Mucosa of gallbladder (tissue), 1 donor: Measurements from ENCODE around the gene PARP8. TPM values are rescaled to one million over a fixed set of nuclear protein-coding genes. Genes with fewer than 3 reads are reported as not detected.
"Not testable (repeated sequence)": the region's sequence is repeated elsewhere in the genome, so short reads cannot be mapped to it uniquely, and the experiment has no call there.

Experiments
- DNase-seq: peaks from one replicate; pipeline ENCODE4 v3.0.0-alpha.2; 2020; ENCODE audit warnings: low spot score
- total RNA-seq: library from RNA; stranded (reverse); gene quantifications from one replicate; pipeline ENCODE4 v1.2.1, GENCODE V29; 2021
- donor health status: DM: no; HTN: no; CAD: no.

PARP8 gene
- total RNA-seq, 1 donor from 2014 or later, result 78.4 TPM

GRCh38 chr5:50679554-50679953 lies 13.1 kb downstream of the PARP8 start:
- not testable (repeated sequence) for DNase-seq

- no peak for DNase-seq
These were observed 18.3 kb downstream of the PARP8 start for GRCh38 chr5:50684721-50685120.

- DNase-seq, result no peak
These were observed 21.1 kb downstream of the PARP8 start for GRCh38 chr5:50687548-50687947.

GRCh38 chr5:50691399-50692016 lies 25.1 kb downstream of the PARP8 start:
- no peak for DNase-seq

- DNase-seq, result no peak
These were observed 27.7 kb downstream of the PARP8 start for GRCh38 chr5:50694027-50694590.

GRCh38 chr5:50694626-50695025 lies 28.2 kb downstream of the PARP8 start:
- DNase-seq, result not testable (repeated sequence)

GRCh38 chr5:50697739-50698138 lies 31.3 kb downstream of the PARP8 start:
- no peak for DNase-seq

GRCh38 chr5:50699737-50700136 lies 33.3 kb downstream of the PARP8 start:
- DNase-seq, result no peak

- no peak for DNase-seq
These were observed 34.3 kb downstream of the PARP8 start for GRCh38 chr5:50700706-50701105.

GRCh38 chr5:50702615-50703366 lies 36.4 kb downstream of the PARP8 start:
- DNase-seq, result no peak

GRCh38 chr5:50703367-50703666 lies 36.9 kb downstream of the PARP8 start:
- no peak for DNase-seq

GRCh38 chr5:50704730-50705129 lies 38.3 kb downstream of the PARP8 start:
- DNase-seq, result no peak

GRCh38 chr5:50709471-50709870 lies 43.0 kb downstream of the PARP8 start:
- DNase-seq, result no peak

GRCh38 chr5:50710838-50711237 lies 44.4 kb downstream of the PARP8 start:
- no peak for DNase-seq

GRCh38 chr5:50711280-50711679 lies 44.8 kb downstream of the PARP8 start:
- peak; percentile 38 for DNase-seq

- DNase-seq, result no peak
These were observed 46.0 kb downstream of the PARP8 start for GRCh38 chr5:50712479-50712878.

- DNase-seq, result no peak
These were observed 48.6 kb downstream of the PARP8 start for GRCh38 chr5:50715001-50715400.

- DNase-seq, result no peak
These were observed 49.7 kb downstream of the PARP8 start for GRCh38 chr5:50716134-50716533.

GRCh38 chr5:50717651-50718050 lies 51.2 kb downstream of the PARP8 start:
- DNase-seq, result no peak

- DNase-seq, result no peak
These were observed 53.7 kb downstream of the PARP8 start for GRCh38 chr5:50720061-50720710.

GRCh38 chr5:50722223-50722622 lies 55.8 kb downstream of the PARP8 start:
- no peak for DNase-seq

- no peak for DNase-seq
These were observed 57.8 kb downstream of the PARP8 start for GRCh38 chr5:50724262-50724661.
